ENCODE results near the gene PALMD.

Gene PALMD

GRCh38 chr1:99619583-99619982 lies 26.3 kb upstream of the PALMD start:
- FAIRE-seq (no peak), DNase-seq (ENCODE audit: insufficient read length, low spot score) (no peak)
- TF ChIP-seq CTCF (IDR thresholded peaks at IDR 0.05; ENCODE audit: insufficient read depth, missing control alignments): no peak

GRCh38 chr1:99621340-99621901 lies 24.5 kb upstream of the PALMD start:
- no peak for FAIRE-seq

GRCh38 chr1:99622702-99623347 lies 23.1 kb upstream of the PALMD start:
- no peak for DNase-seq (ENCODE audit: insufficient read length, low spot score)
- TF ChIP-seq CTCF (IDR thresholded peaks at IDR 0.05; ENCODE audit: insufficient read depth, missing control alignments): no peak
- FAIRE-seq: no peak

More at GRCh38 chr1:99621340-99621901, 24.5 kb upstream of the PALMD start:
- TF ChIP-seq CTCF (IDR thresholded peaks at IDR 0.05; ENCODE audit: insufficient read depth, missing control alignments): no peak
- no peak for DNase-seq (ENCODE audit: insufficient read length, low spot score)

- TF ChIP-seq CTCF (IDR thresholded peaks at IDR 0.05; ENCODE audit: insufficient read depth, missing control alignments): no peak
- no peak for FAIRE-seq
- no peak for DNase-seq (ENCODE audit: insufficient read length, low spot score)
Measured at GRCh38 chr1:99623554-99623953, 22.4 kb upstream of the PALMD start.

GRCh38 chr1:99627615-99628014 lies 18.3 kb upstream of the PALMD start:
- DNase-seq (ENCODE audit: insufficient read length, low spot score): peak; percentile 21
- FAIRE-seq: peak; percentile 96
- no peak for TF ChIP-seq CTCF (IDR thresholded peaks at IDR 0.05; ENCODE audit: insufficient read depth, missing control alignments)

GRCh38 chr1:99629164-99629563 lies 16.7 kb upstream of the PALMD start:
- TF ChIP-seq CTCF (IDR thresholded peaks at IDR 0.05; ENCODE audit: insufficient read depth, missing control alignments): no peak
- no peak for FAIRE-seq
- no peak for DNase-seq (ENCODE audit: insufficient read length, low spot score)

GRCh38 chr1:99634971-99635624 lies 10.8 kb upstream of the PALMD start:
- DNase-seq (ENCODE audit: insufficient read length, low spot score): no peak
- peak; percentile 53 for FAIRE-seq
- no peak for TF ChIP-seq CTCF (IDR thresholded peaks at IDR 0.05; ENCODE audit: insufficient read depth, missing control alignments)
